GM10248 (cell line): ENCODE measurements around the gene CD52.

Experiments used
- CTCF ChIA-PET: fragments of 300-600 bp; sonication (Branson Sonifier 250); formaldehyde crosslinking; extraction: SDS; loops from one replicate; lab custom pipeline; 2021; ENCODE audit warnings: antibody characterized with exemption; lab: Yijun Ruan, JAX
- POLR2A ChIA-PET: fragments of 350-650 bp; sonication (Branson Sonifier 250); formaldehyde crosslinking; extraction: SDS; loops from one replicate; lab custom pipeline; 2020; ENCODE audit warnings: antibody characterized with exemption; lab: Yijun Ruan, JAX
- DNase-seq: peaks from one replicate; pipeline ENCODE4 v3.0.0; 2012; ENCODE audit errors: extremely low spot score
- TF ChIP-seq, protein P1 (sequence below): IDR thresholded peaks from 2 replicates; pipeline ENCODE4 v1.5.1; 2012; ENCODE audit warnings: mild to moderate bottlenecking, low read depth; ENCODE audit errors: extremely low read depth, missing control alignments, control extremely low read depth

The CD52 gene

GRCh38 chr1:26297791-26298124, 20.0 kb upstream of the CD52 start:
- no peak for DNase-seq
- POLR2A ChIA-PET = interaction anchor here (2.1 kb wide), 1 partner anchor 20 kb away, joined by 5 read pairs; the partner anchor contains the start of gene CD52
- TF ChIP-seq, protein P1, sequence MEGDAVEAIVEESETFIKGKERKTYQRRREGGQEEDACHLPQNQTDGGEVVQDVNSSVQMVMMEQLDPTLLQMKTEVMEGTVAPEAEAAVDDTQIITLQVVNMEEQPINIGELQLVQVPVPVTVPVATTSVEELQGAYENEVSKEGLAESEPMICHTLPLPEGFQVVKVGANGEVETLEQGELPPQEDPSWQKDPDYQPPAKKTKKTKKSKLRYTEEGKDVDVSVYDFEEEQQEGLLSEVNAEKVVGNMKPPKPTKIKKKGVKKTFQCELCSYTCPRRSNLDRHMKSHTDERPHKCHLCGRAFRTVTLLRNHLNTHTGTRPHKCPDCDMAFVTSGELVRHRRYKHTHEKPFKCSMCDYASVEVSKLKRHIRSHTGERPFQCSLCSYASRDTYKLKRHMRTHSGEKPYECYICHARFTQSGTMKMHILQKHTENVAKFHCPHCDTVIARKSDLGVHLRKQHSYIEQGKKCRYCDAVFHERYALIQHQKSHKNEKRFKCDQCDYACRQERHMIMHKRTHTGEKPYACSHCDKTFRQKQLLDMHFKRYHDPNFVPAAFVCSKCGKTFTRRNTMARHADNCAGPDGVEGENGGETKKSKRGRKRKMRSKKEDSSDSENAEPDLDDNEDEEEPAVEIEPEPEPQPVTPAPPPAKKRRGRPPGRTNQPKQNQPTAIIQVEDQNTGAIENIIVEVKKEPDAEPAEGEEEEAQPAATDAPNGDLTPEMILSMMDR = no peak
- CTCF ChIA-PET = interaction anchor here (1.1 to 8.2 kb wide), 3 partner anchors 9 to 24 kb away, joined by 5 to 65 read pairs (median 11); no protein-coding TSS in a partner anchor

DNA sequence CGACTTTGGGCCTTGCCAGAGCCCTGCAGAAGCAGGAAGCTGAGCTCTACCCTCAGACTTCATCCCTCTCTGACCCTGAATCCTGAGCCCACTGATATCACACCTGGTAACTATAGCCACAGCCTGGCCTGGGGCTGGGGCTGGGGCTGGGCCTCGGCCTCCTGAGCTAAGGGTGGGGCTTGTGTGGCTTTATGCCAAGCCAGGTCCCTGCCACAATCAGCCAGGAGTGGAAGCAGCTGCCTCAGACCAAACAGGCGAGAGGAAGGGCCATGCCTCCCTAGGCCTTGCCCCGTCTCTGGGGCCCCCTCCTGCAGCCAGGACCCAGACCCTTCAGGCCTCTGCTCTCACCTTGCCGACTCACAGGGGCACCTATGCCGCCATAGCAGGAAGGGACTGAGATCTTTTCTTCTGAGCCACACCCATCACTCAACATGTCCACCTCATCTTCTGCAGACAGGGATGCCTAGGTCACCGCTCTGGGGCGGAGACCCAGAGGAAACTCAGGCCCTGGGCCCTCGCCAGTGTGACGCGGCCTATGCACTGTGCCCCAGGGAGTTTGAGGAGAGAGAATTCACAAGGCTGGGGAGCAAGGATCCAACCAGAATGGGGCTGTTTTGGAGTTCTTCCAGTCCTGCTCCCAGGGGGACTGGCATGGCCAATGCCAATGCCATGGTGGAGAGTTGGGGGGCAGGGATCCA, 17.0 kb upstream of the CD52 start:
- no peak for DNase-seq
- CTCF ChIA-PET = interaction anchor here (1.0 to 8.2 kb wide), 6 partner anchors 12 to 117 kb away, joined by 3 to 65 read pairs (median 7); partner anchors contain the start of gene CD52
- TF ChIP-seq, protein P1 = no peak
- POLR2A ChIA-PET = no interaction called here

- TF ChIP-seq, protein P1 = no peak
- ChIA-PET POLR2A (no interaction called here), CTCF (interaction anchor here (1.7 to 8.2 kb wide), 3 partner anchors 15 to 19 kb away, joined by 4 to 65 read pairs (median 17); partner anchors contain the start of gene CD52)
- DNase-seq = no peak
Observed at GRCh38 chr1:26302733-26303405, 14.9 kb upstream of the CD52 start.

GRCh38 chr1:26305667-26306289, 12.0 kb upstream of the CD52 start:
- DNase-seq = no peak
- TF ChIP-seq, protein P1 = no peak
- ChIA-PET POLR2A (no interaction called here), CTCF (interaction anchor here (2.0 to 21.1 kb wide), 3 partner anchors 9 to 22 kb away, joined by 7 to 690 read pairs (median 17); partner anchors contain the start of gene SH3BGRL3)

- peak; percentile 98 for DNase-seq
- TF ChIP-seq, protein P1 = no peak
- POLR2A ChIA-PET = interaction anchor here (1.3 kb wide), 1 partner anchor 13 kb away, joined by 8 read pairs; no protein-coding TSS in a partner anchor
- CTCF ChIA-PET = interaction anchor here (0.7 to 21.1 kb wide), 4 partner anchors 10 to 73 kb away, joined by 3 to 690 read pairs (median 14); partner anchors contain the start of genes CEP85 and SH3BGRL3
Observed at GRCh38 chr1:26306290-26307229, 11.2 kb upstream of the CD52 start, which contains the start of gene UBXN11. UBXN11 (minus strand) TSS chr1:26306636; CDS start chr1:26302883, 3,753 bp downstream.
